Measurements from ENCODE around the gene GIMAP8. TPM values are rescaled to one million over a fixed set of nuclear protein-coding genes. Genes with fewer than 3 reads are reported as not detected.

GIMAP8 gene
- total and polyA plus RNA-seq, 2 of the 8 experiments (the other 6 are each of a cell fraction or from before 2014, with no cell fraction given), result not detected

DNA sequence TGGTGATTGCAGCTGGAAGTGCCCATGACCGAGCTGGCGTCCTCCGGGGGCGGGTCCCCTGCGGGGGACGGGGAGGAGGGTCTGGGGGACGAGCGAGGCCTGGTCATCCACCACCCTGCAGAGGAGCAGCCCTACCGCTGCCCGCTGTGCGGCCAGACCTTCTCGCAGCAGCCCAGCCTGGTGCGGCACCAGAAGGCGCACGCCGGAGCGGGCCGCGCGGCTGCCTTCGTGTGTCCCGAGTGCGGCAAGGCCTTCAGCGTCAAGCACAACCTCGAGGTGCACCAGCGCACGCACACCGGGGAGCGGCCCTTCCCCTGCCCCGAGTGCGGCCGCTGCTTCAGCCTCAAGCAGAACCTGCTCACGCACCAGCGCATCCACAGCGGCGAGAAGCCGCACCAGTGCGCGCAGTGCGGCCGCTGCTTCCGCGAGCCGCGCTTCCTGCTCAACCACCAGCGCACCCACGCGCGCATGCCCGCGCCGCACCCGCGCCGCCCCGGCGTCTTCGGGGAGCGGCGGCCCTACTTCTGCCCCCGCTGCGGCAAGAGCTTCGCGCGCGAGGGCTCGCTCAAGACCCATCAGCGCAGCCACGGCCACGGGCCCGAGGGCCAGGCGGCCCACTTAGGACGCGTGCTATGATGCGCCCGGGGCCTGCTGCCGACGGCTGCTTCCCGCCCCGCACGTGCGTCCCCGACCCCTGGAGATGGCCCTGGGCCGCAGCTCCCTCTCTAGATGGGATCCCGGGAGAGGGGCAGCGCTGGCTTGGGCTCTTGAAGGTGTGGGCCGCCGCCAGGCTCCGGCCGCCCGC lies 42.6 kb upstream of the GIMAP8 start:
- H3K79me2 ChIP-seq (ENCODE audit: control insufficient read depth in 1 of 2, insufficient read depth in 2 of 2, low read length in 2 of 2), result peaks cover 0 to 24% of the 10 kb centered on the region in 2 experiments; a peak in 2 of 4 replicates
- FAIRE-seq, result no peak
- H4K8ac ChIP-seq (ENCODE audit: extremely low read depth, insufficient read depth, low read length), result 0 out of 2 replicates have a peak overlapping the region, but pooled peaks have one; percentile 64
- H4K91ac ChIP-seq (replicated peaks; ENCODE audit: insufficient read length, low read length), result no peak overlapping the region
- no peak overlapping the region for H4K5ac ChIP-seq (ENCODE audit: insufficient read length, low read depth, low read length)
- H2BK15ac ChIP-seq (ENCODE audit: low read length), result no peak overlapping the region
- DNase-seq (ENCODE audit: low read depth in 1 of 2, low spot score in 2 of 2), result no peak
- no peak overlapping the region for H2BK120ac ChIP-seq (replicated peaks; ENCODE audit: low read depth, low read length)
- peak overlapping the region in 1 of 2 experiments; percentile 77; a peak in 1 of 4 replicates for H3K4me2 ChIP-seq (ENCODE audit: insufficient read depth in 1 of 2, low read depth in 2 of 2, low read length in 2 of 2)
- no peak overlapping the region for H2BK12ac ChIP-seq (ENCODE audit: low read depth, low read length)
- peaks cover 5% of the 10 kb centered on the region for H3K79me1 ChIP-seq (ENCODE audit: low read depth, low read length)
- no peak overlapping the region for H3K27ac ChIP-seq (ENCODE audit: low read depth, low read length)
- no peaks in the 10 kb centered on the region for H3K9me3 ChIP-seq (ENCODE audit: insufficient read depth in 2 of 2, low read depth in 1 of 2, low read length in 1 of 2)
- H3K14ac ChIP-seq (ENCODE audit: insufficient read length), result no peak overlapping the region
- WGBS, 2 experiments (ENCODE audit: extremely low coverage in 1 of 2, insufficient coverage in 1 of 2, insufficient read length in 1 of 2, insufficient replicate concordance in 2 of 2, low coverage in 1 of 2, low lambda C conversion rate in 2 of 2, missing lambda C conversion rate in 1 of 2), result 99% methylated on average over 56 of the region's 91 CpGs; no CpG with 5 or more reads in 1 of the 2 experiments
- peak overlapping the region; percentile 73 for H2BK5ac ChIP-seq (ENCODE audit: low read depth, low read length)
- H3K18ac ChIP-seq (ENCODE audit: extremely low read depth, low read length), result no peak overlapping the region
- ChIA-PET POLR2A (ENCODE audit: partially characterized antibody) (interaction anchor here (1.2 to 14.9 kb wide), 8 partner anchors 10 to 71 kb away, joined by 3 to 230 read pairs (median 23); partner anchors contain the start of gene REPIN1), CTCF (ENCODE audit: partially characterized antibody) (interaction anchor here (0.6 to 3.8 kb wide), 9 partner anchors 10 to 390 kb away, joined by 3 to 16 read pairs (median 3); no protein-coding TSS in a partner anchor)
- peaks cover 26 to 35% (median 30%) of the 10 kb centered on the region in 4 experiments for H3K4me1 ChIP-seq (replicated peaks in 1 of 4; ENCODE audit: control insufficient read depth in 3 of 4, insufficient read depth in 4 of 4, low read length in 3 of 4)
- H3K4me3 ChIP-seq (ENCODE audit: extremely low read depth in 1 of 4, insufficient read depth in 2 of 4, low read depth in 3 of 4, low read length in 4 of 4), result no peak overlapping the region
- H3K9ac ChIP-seq (replicated peaks in 1 of 4; ENCODE audit: extremely low read depth in 1 of 4, low read depth in 3 of 4, low read length in 3 of 4), result no peak overlapping the region
- peaks cover 4% of the 10 kb centered on the region; the same call in 1 of the 2 replicates for H3K23me2 ChIP-seq (ENCODE audit: low read depth, low read length)
- H3K23ac ChIP-seq (ENCODE audit: insufficient read length), result no peak overlapping the region
- H4K20me1 ChIP-seq (replicated peaks in 1 of 2; ENCODE audit: control insufficient read depth in 1 of 2, insufficient read depth in 2 of 2, low read length in 2 of 2), result peaks cover 0 to 3% of the 10 kb centered on the region in 2 experiments
- 0 out of 2 replicates have a peak overlapping the region, but pooled peaks have one; percentile 61 for H2BK20ac ChIP-seq (ENCODE audit: low read length)
- no peak overlapping the region for H2AFZ ChIP-seq (ENCODE audit: low read length)
- no peak overlapping the region for H3K4ac ChIP-seq (replicated peaks; ENCODE audit: insufficient read length, low read depth, low read length)
- no peak overlapping the region for H3K56ac ChIP-seq (replicated peaks; ENCODE audit: insufficient read length, low read depth, low read length)
- no peaks in the 10 kb centered on the region for H3K27me3 ChIP-seq (replicated peaks in 1 of 4; ENCODE audit: control insufficient read depth in 3 of 4, extremely low read depth in 1 of 4, insufficient read depth in 3 of 4, low read length in 3 of 4)
- no peak overlapping the region for H2AK5ac ChIP-seq (ENCODE audit: low read depth, low read length)
- peaks cover 7 to 37% (median 15%) of the 10 kb centered on the region in 4 experiments for H3K36me3 ChIP-seq (ENCODE audit: control insufficient read depth in 2 of 4, insufficient read depth in 4 of 4, low read length in 3 of 4)
- TF ChIP-seq, protein P1, sequence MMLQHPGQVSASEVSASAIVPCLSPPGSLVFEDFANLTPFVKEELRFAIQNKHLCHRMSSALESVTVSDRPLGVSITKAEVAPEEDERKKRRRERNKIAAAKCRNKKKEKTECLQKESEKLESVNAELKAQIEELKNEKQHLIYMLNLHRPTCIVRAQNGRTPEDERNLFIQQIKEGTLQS (IDR thresholded peaks at IDR 0.05; ENCODE audit: insufficient read depth, low read depth, low read length), result no peak
- TF ChIP-seq SIN3A (conservative IDR thresholded peaks at IDR 0.05 in 1 of 2, IDR thresholded peaks at IDR 0.05 in 1 of 2; ENCODE audit: low read depth in 1 of 2, low read length in 2 of 2), result no peak
- no peak for TF ChIP-seq RAD21 (IDR thresholded peaks at IDR 0.05 in 1 of 2, conservative IDR thresholded peaks at IDR 0.05 in 1 of 2; ENCODE audit: low read depth in 2 of 2, low read length in 2 of 2)
- no peak for TF ChIP-seq TCF12 (IDR thresholded peaks at IDR 0.05; ENCODE audit: low read depth, low read length)
- TF ChIP-seq, protein P2, sequence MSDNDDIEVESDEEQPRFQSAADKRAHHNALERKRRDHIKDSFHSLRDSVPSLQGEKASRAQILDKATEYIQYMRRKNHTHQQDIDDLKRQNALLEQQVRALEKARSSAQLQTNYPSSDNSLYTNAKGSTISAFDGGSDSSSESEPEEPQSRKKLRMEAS (IDR thresholded peaks at IDR 0.05), result no peak; the same call in 1 of the 2 replicates
- TF ChIP-seq, protein P3, sequence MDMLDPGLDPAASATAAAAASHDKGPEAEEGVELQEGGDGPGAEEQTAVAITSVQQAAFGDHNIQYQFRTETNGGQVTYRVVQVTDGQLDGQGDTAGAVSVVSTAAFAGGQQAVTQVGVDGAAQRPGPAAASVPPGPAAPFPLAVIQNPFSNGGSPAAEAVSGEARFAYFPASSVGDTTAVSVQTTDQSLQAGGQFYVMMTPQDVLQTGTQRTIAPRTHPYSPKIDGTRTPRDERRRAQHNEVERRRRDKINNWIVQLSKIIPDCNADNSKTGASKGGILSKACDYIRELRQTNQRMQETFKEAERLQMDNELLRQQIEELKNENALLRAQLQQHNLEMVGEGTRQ (IDR thresholded peaks at IDR 0.05; ENCODE audit: low read length), result no peak
- TF ChIP-seq EGR1 (IDR thresholded peaks at IDR 0.05; ENCODE audit: borderline replicate concordance, low read depth, low read length), result no peak
- TF ChIP-seq CEBPB (IDR thresholded peaks at IDR 0.05; ENCODE audit: low read depth, low read length), result no peak
- no peak for TF ChIP-seq CHD1 (IDR thresholded peaks at IDR 0.05; ENCODE audit: low read depth, low read length)

Measured in H1 (cell line).